Astrocyte of the spinal cord (primary cell): Measurements from ENCODE around the gene ZNF507.
A peak's percentile ranks its signal among the peaks of the same experiment; 100 is the strongest.
"Not testable (repeated sequence)": the region's sequence is repeated elsewhere in the genome, so short reads cannot be mapped to it uniquely, and the experiment has no call there.

ENCODE experiments used
- DNase-seq: peaks from one replicate; pipeline ENCODE4 v3.0.0; 2011; ENCODE audit warnings: low read depth, low spot score
- H3K4me3 ChIP-seq: 2 replicates; pipeline ENCODE4 v1.5.1; 2011; ENCODE audit warnings: low read depth, mild to moderate bottlenecking, low read length, moderate library complexity
- in situ Hi-C: cut with HindIII; loops from 2 replicates; pipeline ENCODE4 v1.10.0; 2017; ENCODE audit warnings: low sequenced_read_pairs
- TF ChIP-seq, protein P1 (sequence below): IDR thresholded peaks from 2 replicates; pipeline ENCODE4 v1.5.1; 2012; ENCODE audit warnings: low read depth, mild to moderate bottlenecking, low read length, inconsistent platforms

ZNF507 gene

GRCh38 chr19:32415246-32415645, 69.8 kb downstream of the ZNF507 start:
- no peak overlapping the region for H3K4me3 ChIP-seq
- TF ChIP-seq, protein P1, sequence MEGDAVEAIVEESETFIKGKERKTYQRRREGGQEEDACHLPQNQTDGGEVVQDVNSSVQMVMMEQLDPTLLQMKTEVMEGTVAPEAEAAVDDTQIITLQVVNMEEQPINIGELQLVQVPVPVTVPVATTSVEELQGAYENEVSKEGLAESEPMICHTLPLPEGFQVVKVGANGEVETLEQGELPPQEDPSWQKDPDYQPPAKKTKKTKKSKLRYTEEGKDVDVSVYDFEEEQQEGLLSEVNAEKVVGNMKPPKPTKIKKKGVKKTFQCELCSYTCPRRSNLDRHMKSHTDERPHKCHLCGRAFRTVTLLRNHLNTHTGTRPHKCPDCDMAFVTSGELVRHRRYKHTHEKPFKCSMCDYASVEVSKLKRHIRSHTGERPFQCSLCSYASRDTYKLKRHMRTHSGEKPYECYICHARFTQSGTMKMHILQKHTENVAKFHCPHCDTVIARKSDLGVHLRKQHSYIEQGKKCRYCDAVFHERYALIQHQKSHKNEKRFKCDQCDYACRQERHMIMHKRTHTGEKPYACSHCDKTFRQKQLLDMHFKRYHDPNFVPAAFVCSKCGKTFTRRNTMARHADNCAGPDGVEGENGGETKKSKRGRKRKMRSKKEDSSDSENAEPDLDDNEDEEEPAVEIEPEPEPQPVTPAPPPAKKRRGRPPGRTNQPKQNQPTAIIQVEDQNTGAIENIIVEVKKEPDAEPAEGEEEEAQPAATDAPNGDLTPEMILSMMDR: no peak
- DNase-seq: no peak
- in situ Hi-C loops: no loop called here

GRCh38 chr19:32415669-32416068, 70.3 kb downstream of the ZNF507 start:
- DNase-seq: no peak
- in situ Hi-C loops: no loop called here
- TF ChIP-seq, protein P1: no peak
- no peak overlapping the region for H3K4me3 ChIP-seq

DNA sequence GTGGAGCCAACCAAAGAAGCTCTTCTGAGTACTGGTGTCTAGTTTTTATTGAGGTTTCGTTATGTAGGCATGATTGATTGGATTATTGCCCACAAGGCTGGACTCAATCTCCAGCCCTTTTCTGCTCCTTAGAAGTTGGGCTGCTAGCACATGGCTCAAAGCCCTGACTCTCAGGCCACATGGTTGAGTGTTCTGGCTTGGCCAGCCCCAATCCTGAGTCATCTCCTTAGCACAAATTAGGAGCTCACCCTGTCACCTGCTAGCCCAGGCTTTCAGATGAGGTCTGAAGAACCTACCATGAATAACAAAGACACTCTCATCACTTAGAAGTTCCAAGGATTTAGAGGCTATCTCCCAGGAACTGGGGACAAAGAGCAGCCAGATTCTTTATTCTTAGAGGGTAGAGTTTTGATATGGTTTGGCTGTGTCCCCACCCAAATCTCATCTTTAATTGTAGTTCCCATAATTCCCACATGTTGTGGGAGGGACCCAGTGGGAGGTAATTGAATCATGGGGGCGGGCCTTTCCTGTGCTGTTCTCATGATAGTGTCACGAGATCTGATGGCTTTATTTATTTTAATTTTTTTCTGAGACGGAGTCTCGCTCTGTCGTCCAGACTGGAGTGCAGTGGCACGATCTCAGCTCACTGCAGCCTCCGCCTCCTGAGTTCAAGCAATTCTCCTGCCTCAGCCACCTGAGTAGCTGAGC, 71.5 kb downstream of the ZNF507 start:
- TF ChIP-seq, protein P1: no peak
- H3K4me3 ChIP-seq: no peak overlapping the region
- in situ Hi-C loops: no loop called here
- DNase-seq: peak; percentile 24

GRCh38 chr19:32418155-32418554, 72.7 kb downstream of the ZNF507 start:
- in situ Hi-C loops: no loop called here
- TF ChIP-seq, protein P1: no peak
- no peak overlapping the region for H3K4me3 ChIP-seq
- DNase-seq: no peak

- H3K4me3 ChIP-seq: no peak overlapping the region
- TF ChIP-seq, protein P1: no peak
- in situ Hi-C loops: no loop called here
- DNase-seq: no peak
These were observed 76.4 kb downstream of the ZNF507 start for GRCh38 chr19:32421589-32422361.

- no peak for DNase-seq
- H3K4me3 ChIP-seq: no peak overlapping the region
- in situ Hi-C loops: no loop called here
- TF ChIP-seq, protein P1: no peak
These were observed 77.0 kb downstream of the ZNF507 start for GRCh38 chr19:32422435-32422834.

DNA sequence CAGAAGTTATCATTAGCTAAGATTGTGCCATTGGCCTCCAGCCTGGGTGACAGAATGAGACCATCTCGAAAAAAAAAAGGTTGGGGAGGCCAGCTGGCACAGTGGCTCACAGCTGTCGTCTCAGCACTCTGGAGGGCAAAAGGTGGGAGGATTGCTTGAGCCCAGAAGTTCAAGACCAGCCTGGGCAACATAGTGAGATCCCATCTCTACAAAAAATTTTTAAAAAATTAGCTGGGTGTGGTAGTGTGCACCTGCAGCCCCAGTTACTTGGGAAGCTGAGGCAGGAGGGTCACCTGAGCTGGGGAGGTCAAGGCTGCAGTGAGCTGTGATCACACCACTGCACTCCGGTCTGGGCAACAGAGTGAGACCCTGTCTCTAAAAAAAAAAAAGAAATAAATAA, 78.5 kb downstream of the ZNF507 start:
- in situ Hi-C loops, DNase-seq, H3K4me3 ChIP-seq: not testable (repeated sequence)
